Vagina (tissue), 2 donors: ENCODE measurements around the gene EEF2KMT.

Experiments used
- POLR2A ChIP-seq, 2 donors: fragments of 450-650 bp; IDR thresholded peaks; one replicate each; pipeline ENCODE4 v1.6.1; 2017; ENCODE audit warnings: antibody characterized with exemption in 2 of 2, mild to moderate bottlenecking in 2 of 2, moderate library complexity in 2 of 2
- POLR2AphosphoS5 ChIP-seq, 2 donors: sonication (generic); formaldehyde crosslinking; IDR thresholded peaks; one replicate each; pipeline ENCODE4 v1.9.0; 2017; ENCODE audit warnings: antibody characterized with exemption in 2 of 2, mild to moderate bottlenecking in 2 of 2, low read depth in 1 of 2; ENCODE audit not compliant: insufficient read depth in 1 of 2
- TF ChIP-seq, protein P1 (sequence below), 3 experiments: fragments of 450-650 bp in 2 of 3; fragments of 200-600 bp in 1 of 3; sonication (generic) in 1 of 3; IDR thresholded peaks; one replicate each; pipeline ENCODE4 v1.5.1; 2017 to 2019; ENCODE audit warnings: antibody characterized with exemption in 3 of 3, mild to moderate bottlenecking in 2 of 3, moderate library complexity in 2 of 3

GRCh38 chr16:5066511-5066910, 31.1 kb downstream of the EEF2KMT start:
- TF ChIP-seq, protein P1, sequence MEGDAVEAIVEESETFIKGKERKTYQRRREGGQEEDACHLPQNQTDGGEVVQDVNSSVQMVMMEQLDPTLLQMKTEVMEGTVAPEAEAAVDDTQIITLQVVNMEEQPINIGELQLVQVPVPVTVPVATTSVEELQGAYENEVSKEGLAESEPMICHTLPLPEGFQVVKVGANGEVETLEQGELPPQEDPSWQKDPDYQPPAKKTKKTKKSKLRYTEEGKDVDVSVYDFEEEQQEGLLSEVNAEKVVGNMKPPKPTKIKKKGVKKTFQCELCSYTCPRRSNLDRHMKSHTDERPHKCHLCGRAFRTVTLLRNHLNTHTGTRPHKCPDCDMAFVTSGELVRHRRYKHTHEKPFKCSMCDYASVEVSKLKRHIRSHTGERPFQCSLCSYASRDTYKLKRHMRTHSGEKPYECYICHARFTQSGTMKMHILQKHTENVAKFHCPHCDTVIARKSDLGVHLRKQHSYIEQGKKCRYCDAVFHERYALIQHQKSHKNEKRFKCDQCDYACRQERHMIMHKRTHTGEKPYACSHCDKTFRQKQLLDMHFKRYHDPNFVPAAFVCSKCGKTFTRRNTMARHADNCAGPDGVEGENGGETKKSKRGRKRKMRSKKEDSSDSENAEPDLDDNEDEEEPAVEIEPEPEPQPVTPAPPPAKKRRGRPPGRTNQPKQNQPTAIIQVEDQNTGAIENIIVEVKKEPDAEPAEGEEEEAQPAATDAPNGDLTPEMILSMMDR (IDR thresholded peaks at IDR 0.05): no peak
- no peak for TF ChIP-seq POLR2A (IDR thresholded peaks at IDR 0.05)
- TF ChIP-seq POLR2AphosphoS5 (IDR thresholded peaks at IDR 0.05; ENCODE audit: insufficient read depth in 1 of 2, low read depth in 1 of 2): no peak
